ENCODE results near the gene ZNF418. TPM values are rescaled to one million over a fixed set of nuclear protein-coding genes. Genes with fewer than 3 reads are reported as not detected.
"Not testable (repeated sequence)": the region's sequence is repeated elsewhere in the genome, so short reads cannot be mapped to it uniquely, and the experiment has no call there.

Gene ZNF418
- total RNA-seq, 2 donors from 2014 or later: 21.5 to 29.6 TPM

DNA sequence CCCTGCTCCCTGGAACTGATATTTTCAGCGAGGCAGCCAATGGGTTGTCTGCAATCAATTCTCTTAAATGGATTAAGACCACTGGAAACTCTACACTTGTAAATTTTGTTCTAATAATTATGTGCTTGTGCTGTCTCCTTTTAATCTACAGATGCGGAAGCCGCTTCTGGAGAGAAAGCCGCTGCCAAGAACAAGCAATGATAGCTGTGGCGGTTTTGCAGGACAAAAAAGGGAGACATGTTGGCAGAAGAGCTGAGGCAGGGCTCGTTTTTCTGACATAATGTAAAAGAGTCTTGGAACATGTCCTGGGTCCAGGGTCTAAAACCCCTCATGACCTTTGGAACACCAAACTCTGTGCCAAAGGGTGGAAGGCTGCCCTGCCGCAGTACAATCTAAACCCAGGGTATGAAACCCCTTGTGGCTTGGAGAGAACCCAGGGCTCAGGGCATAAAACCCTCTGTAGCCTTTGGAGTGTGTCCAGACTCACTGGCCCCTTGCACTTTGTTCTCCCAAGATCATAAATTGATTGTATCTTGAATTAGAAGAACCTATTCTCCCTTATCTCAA lies 31.5 kb downstream of the ZNF418 start:
- 81 to 84% methylated on average over 7 of the region's 7 CpGs for WGBS, 2 experiments (ENCODE audit: insufficient coverage in 1 of 2, insufficient read length in 1 of 2)
- Histone ChIP-seq H3K27ac (ENCODE audit: low read depth, low read length) (no peak overlapping the region), H3K4me1 (ENCODE audit: control insufficient read depth, insufficient read depth, low read length) (no peaks in the 10 kb centered on the region), H3K9me3 (ENCODE audit: control insufficient read depth, low read length) (peaks cover 24% of the 10 kb centered on the region), H3K36me3 (ENCODE audit: control insufficient read depth, insufficient read depth, low read length) (peaks cover 43% of the 10 kb centered on the region), H3K9ac (ENCODE audit: extremely low read depth, low read length, poor library complexity, severe bottlenecking) (no peak overlapping the region), H3K4me3 (ENCODE audit: low read length) (no peak overlapping the region), H3K27me3 (ENCODE audit: control insufficient read depth, insufficient read depth, low read length, poor library complexity, severe bottlenecking) (no peaks in the 10 kb centered on the region)
- no peak for DNase-seq
- Mint-ChIP-seq H3K4me3 (no peak overlapping the region), H3K9me3 (peaks cover 12% of the 10 kb centered on the region), H3K27ac (no peak overlapping the region), H3K27me3 (ENCODE audit: insufficient read depth) (no peaks in the 10 kb centered on the region), H3K36me3 (ENCODE audit: low read depth) (peaks cover 39% of the 10 kb centered on the region), H3K4me1 (no peaks in the 10 kb centered on the region)
- TF ChIP-seq, protein P1, sequence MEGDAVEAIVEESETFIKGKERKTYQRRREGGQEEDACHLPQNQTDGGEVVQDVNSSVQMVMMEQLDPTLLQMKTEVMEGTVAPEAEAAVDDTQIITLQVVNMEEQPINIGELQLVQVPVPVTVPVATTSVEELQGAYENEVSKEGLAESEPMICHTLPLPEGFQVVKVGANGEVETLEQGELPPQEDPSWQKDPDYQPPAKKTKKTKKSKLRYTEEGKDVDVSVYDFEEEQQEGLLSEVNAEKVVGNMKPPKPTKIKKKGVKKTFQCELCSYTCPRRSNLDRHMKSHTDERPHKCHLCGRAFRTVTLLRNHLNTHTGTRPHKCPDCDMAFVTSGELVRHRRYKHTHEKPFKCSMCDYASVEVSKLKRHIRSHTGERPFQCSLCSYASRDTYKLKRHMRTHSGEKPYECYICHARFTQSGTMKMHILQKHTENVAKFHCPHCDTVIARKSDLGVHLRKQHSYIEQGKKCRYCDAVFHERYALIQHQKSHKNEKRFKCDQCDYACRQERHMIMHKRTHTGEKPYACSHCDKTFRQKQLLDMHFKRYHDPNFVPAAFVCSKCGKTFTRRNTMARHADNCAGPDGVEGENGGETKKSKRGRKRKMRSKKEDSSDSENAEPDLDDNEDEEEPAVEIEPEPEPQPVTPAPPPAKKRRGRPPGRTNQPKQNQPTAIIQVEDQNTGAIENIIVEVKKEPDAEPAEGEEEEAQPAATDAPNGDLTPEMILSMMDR (conservative IDR thresholded peaks at IDR 0.05): no peak

DNA sequence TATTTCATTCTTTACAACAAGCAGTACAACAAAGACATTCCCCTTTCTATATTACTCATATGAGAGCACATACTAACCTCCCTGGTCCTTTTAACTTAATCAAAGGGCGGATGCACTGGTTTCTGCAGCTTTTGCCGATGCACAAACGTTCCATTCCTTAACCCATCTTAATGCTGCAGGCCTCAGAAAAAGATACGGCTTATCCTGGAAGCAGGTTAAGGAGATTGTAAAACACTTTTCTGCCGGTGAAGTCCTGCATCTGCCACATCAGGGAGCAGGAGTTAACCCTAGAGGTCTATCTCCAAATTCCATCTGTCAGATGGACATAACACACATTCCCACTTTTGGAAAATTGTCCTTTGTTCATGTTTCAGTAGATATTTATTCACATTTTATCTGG lies 34.9 kb downstream of the ZNF418 start:
- H3K27me3 Mint-ChIP-seq (ENCODE audit: insufficient read depth): no peaks in the 10 kb centered on the region
- H3K27ac Mint-ChIP-seq: no peak overlapping the region
- H3K4me1 Mint-ChIP-seq: no peaks in the 10 kb centered on the region
- H3K4me3 ChIP-seq (ENCODE audit: low read length): no peak overlapping the region
- WGBS, 2 experiments (ENCODE audit: insufficient coverage in 1 of 2, insufficient read length in 1 of 2): 93 to 100% methylated on average over 5 of the region's 5 CpGs
- H3K9me3 Mint-ChIP-seq: peaks cover 10% of the 10 kb centered on the region
- H3K4me1 ChIP-seq (ENCODE audit: control insufficient read depth, insufficient read depth, low read length): no peaks in the 10 kb centered on the region
- peaks cover 17% of the 10 kb centered on the region for H3K36me3 ChIP-seq (ENCODE audit: control insufficient read depth, insufficient read depth, low read length)
- H3K27ac ChIP-seq (ENCODE audit: low read depth, low read length): no peak overlapping the region
- TF ChIP-seq, protein P1 (conservative IDR thresholded peaks at IDR 0.05): no peak
- peaks cover 11% of the 10 kb centered on the region for H3K36me3 Mint-ChIP-seq (ENCODE audit: low read depth)
- no peaks in the 10 kb centered on the region for H3K27me3 ChIP-seq (ENCODE audit: control insufficient read depth, insufficient read depth, low read length, poor library complexity, severe bottlenecking)
- no peak overlapping the region for H3K9ac ChIP-seq (ENCODE audit: extremely low read depth, low read length, poor library complexity, severe bottlenecking)
- DNase-seq: no peak
- H3K4me3 Mint-ChIP-seq: no peak overlapping the region
- H3K9me3 ChIP-seq (ENCODE audit: control insufficient read depth, low read length): peaks cover 21% of the 10 kb centered on the region

DNA sequence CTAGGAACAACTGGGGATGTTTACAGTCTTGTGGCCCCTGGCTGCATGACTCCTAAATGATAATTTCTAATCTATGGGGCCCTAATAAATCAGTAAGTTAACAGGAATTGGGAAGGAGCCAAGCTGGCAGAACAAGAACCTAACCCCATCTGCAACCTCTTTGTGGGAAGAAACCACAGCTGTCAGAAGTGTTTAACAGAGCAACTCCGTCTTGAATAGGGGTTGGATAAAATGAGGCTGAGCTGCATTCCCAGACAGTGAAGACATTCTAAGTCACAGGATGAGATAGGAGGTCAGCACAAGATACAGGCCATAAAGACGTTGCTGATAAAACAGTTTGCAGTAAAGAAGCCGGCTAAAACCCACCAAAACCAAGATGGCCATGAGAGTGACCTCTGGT lies 44.5 kb downstream of the ZNF418 start:
- not testable (repeated sequence) for H3K4me1 Mint-ChIP-seq; H3K36me3 ChIP-seq (ENCODE audit: control insufficient read depth, insufficient read depth, low read length); H3K4me3 Mint-ChIP-seq; H3K27ac Mint-ChIP-seq; H3K27me3 Mint-ChIP-seq (ENCODE audit: insufficient read depth); H3K27me3 ChIP-seq (ENCODE audit: control insufficient read depth, insufficient read depth, low read length, poor library complexity, severe bottlenecking); H3K9me3 ChIP-seq (ENCODE audit: control insufficient read depth, low read length); DNase-seq; H3K4me1 ChIP-seq (ENCODE audit: control insufficient read depth, insufficient read depth, low read length)
- Mint-ChIP-seq H3K36me3 (ENCODE audit: low read depth) (peaks cover 23% of the 10 kb centered on the region), H3K9me3 (peaks cover 26% of the 10 kb centered on the region)
- Histone ChIP-seq H3K27ac (ENCODE audit: low read depth, low read length) (peak overlapping the region; percentile 72), H3K4me3 (ENCODE audit: low read length) (peak overlapping the region; percentile 56), H3K9ac (ENCODE audit: extremely low read depth, low read length, poor library complexity, severe bottlenecking) (peak overlapping the region; percentile 73)
- 65 to 78% methylated on average over 3 of the region's 3 CpGs for whole genome bisulfite sequencing, 2 experiments (ENCODE audit: insufficient coverage in 1 of 2, insufficient read length in 1 of 2)
